SK-N-SH (cell line): ENCODE results near the gene SIAH1. TPM values are rescaled to one million over a fixed set of nuclear protein-coding genes. Genes with fewer than 3 reads are reported as not detected.

Experiments used
- CTCF ChIA-PET: fragments of 300-600, 350-600 bp; formaldehyde crosslinking; extraction: SDS; loops from one replicate; lab custom pipeline; 2021; lab: Yijun Ruan, JAX
- POLR2A ChIA-PET: fragments of 350-600 bp; sonication (Branson Sonifier 250); formaldehyde crosslinking; extraction: SDS; loops from one replicate; lab custom pipeline; 2020; ENCODE audit warnings: antibody characterized with exemption, inconsistent platforms; lab: Yijun Ruan, JAX
- DNase-seq: peaks from one replicate; pipeline ENCODE4 v3.0.0; 2012
- H2AFZ ChIP-seq: fragments of 200-600 bp; sonication (generic); 2 replicates; pipeline ENCODE4 v1.8.1; 2016; ENCODE audit warnings: antibody characterized with exemption, mild to moderate bottlenecking, low read depth
- H3F3A ChIP-seq: fragments of 200-600 bp; sonication (generic); replicated peaks from 2 replicates; pipeline ENCODE3; 2016; ENCODE audit warnings: antibody characterized with exemption, mild to moderate bottlenecking; ENCODE audit not compliant: insufficient read depth
- H3K27ac ChIP-seq, 2 experiments: fragments of 200-500 bp in 1 of 2; fragments of 200-600 bp in 1 of 2; sonication (Bioruptor generic) in 1 of 2; sonication (generic), shearing (Covaris generic) in 1 of 2; 2 replicates each; pipeline versions ENCODE4 v1.5.1 to v1.6.1; 2014 to 2016; ENCODE audit warnings: low read depth in 2 of 2, inconsistent platforms in 1 of 2, low read length in 1 of 2, mild to moderate bottlenecking in 1 of 2, mixed read lengths in 1 of 2
- H3K27me3 ChIP-seq: fragments of 200-600 bp; sonication (generic), shearing (Covaris generic); 2 replicates; pipeline ENCODE4 v1.6.1; 2016; ENCODE audit warnings: mixed run types; ENCODE audit not compliant: insufficient read depth
- H3K36me3 ChIP-seq, 2 experiments: fragments of 200-500 bp in 1 of 2; fragments of 200-600 bp in 1 of 2; sonication (Bioruptor generic) in 1 of 2; sonication (generic) in 1 of 2; replicated peaks in 1 of 2; 2 replicates each; pipeline versions ENCODE3 to v1.5.1; 2014 to 2016; ENCODE audit warnings: low read length in 1 of 2, mild to moderate bottlenecking in 1 of 2; ENCODE audit not compliant: insufficient read depth in 2 of 2, control insufficient read depth in 1 of 2
- H3K4me1 ChIP-seq, 2 experiments: fragments of 200-500 bp in 1 of 2; fragments of 200-600 bp in 1 of 2; sonication (Bioruptor generic) in 1 of 2; sonication (generic), shearing (Covaris generic) in 1 of 2; 2 replicates each; pipeline versions ENCODE4 v1.5.1 to v1.6.1; 2014 to 2016; ENCODE audit warnings: low read depth in 1 of 2, low read length in 1 of 2, mixed run types in 1 of 2; ENCODE audit not compliant: insufficient read depth in 2 of 2, control insufficient read depth in 1 of 2
- H3K4me2 ChIP-seq: fragments of 200-600 bp; sonication (generic), shearing (Covaris generic); 2 replicates; pipeline ENCODE4 v1.6.1; 2017; ENCODE audit warnings: mixed run types
- H3K4me3 ChIP-seq, 2 experiments: fragments of 200-500 bp in 1 of 2; fragments of 200-600 bp in 1 of 2; sonication (Bioruptor generic) in 1 of 2; sonication (generic), shearing (Covaris generic) in 1 of 2; 2 replicates each; pipeline versions ENCODE4 v1.5.1 to v1.8.1; 2014 to 2016; ENCODE audit warnings: low read depth in 2 of 2, inconsistent platforms in 1 of 2, low read length in 1 of 2, mild to moderate bottlenecking in 1 of 2, mixed read lengths in 1 of 2, moderate library complexity in 1 of 2
- H3K79me2 ChIP-seq: fragments of 200-600 bp; sonication (generic); 2 replicates; pipeline ENCODE4 v1.8.1; 2017; ENCODE audit warnings: mild to moderate bottlenecking; ENCODE audit not compliant: insufficient read depth
- H3K9ac ChIP-seq: fragments of 200-600 bp; sonication (generic); 2 replicates; pipeline ENCODE4 v1.6.1; 2017; ENCODE audit warnings: mixed run types
- H3K9me2 ChIP-seq: fragments of 200-600 bp; sonication (generic); 2 replicates; pipeline ENCODE4 v1.6.1; 2017; ENCODE audit warnings: mixed run types
- H3K9me3 ChIP-seq: fragments of 200-600 bp; sonication (generic); 2 replicates; pipeline ENCODE4 v1.6.1; 2017; ENCODE audit warnings: mixed run types, mild to moderate bottlenecking, moderate library complexity
- H4K20me1 ChIP-seq: fragments of 200-600 bp; sonication (generic); 2 replicates; pipeline ENCODE4 v1.6.1; 2017; ENCODE audit warnings: mild to moderate bottlenecking, mixed run types; ENCODE audit not compliant: insufficient read depth
- EP300 ChIP-seq, 2 experiments: IDR thresholded peaks; 2 replicates each; pipeline versions ENCODE4 v1.4.0 to v1.6.1; 2012; ENCODE audit warnings: borderline replicate concordance in 1 of 2, low read depth in 1 of 2, low read length in 1 of 2
- EZH2phosphoT487 ChIP-seq: fragments of 200-600 bp; sonication (generic); IDR thresholded peaks from 2 replicates; pipeline ENCODE4 v1.6.1; 2017; ENCODE audit warnings: low read depth, mixed run types, mild to moderate bottlenecking, antibody characterized with exemption, moderate library complexity, borderline replicate concordance
- FOSL2 ChIP-seq: IDR thresholded peaks from 2 replicates; pipeline ENCODE4 v1.4.0; 2012; ENCODE audit warnings: low read depth, mild to moderate bottlenecking, moderate library complexity, borderline replicate concordance
- FOXM1 ChIP-seq: IDR thresholded peaks from 2 replicates; pipeline ENCODE4 v1.4.0; 2012; ENCODE audit warnings: low read depth, mild to moderate bottlenecking
- POLR2AphosphoS5 ChIP-seq: IDR thresholded peaks from 2 replicates; pipeline ENCODE4 v1.6.1; 2012; ENCODE audit warnings: low read depth, low read length
- RAD21 ChIP-seq: IDR thresholded peaks from 2 replicates; pipeline ENCODE4 v1.6.1; 2012; ENCODE audit warnings: mild to moderate bottlenecking, low read length
- RCOR1 ChIP-seq: fragments of 150-350 bp; IDR thresholded peaks from 2 replicates; pipeline ENCODE4 v1.6.1; 2017; ENCODE audit warnings: antibody characterized with exemption, low read length
- RXRA ChIP-seq: IDR thresholded peaks from 2 replicates; pipeline ENCODE4 v1.4.0; 2012; ENCODE audit warnings: low read depth, mild to moderate bottlenecking, borderline replicate concordance
- SIN3A ChIP-seq: IDR thresholded peaks from 2 replicates; pipeline ENCODE4 v1.6.1; 2012; ENCODE audit warnings: low read depth, mild to moderate bottlenecking, low read length, moderate library complexity, borderline replicate concordance
- SMC3 ChIP-seq: IDR thresholded peaks from 2 replicates; pipeline ENCODE4 v1.6.1; 2012; ENCODE audit warnings: low read depth, low read length, improper control_type of control experiment
- TAF1 ChIP-seq: IDR thresholded peaks from 2 replicates; pipeline ENCODE4 v1.6.1; 2012; ENCODE audit warnings: low read depth, mild to moderate bottlenecking, low read length, moderate library complexity, borderline replicate concordance
- TCF12 ChIP-seq: IDR thresholded peaks from 2 replicates; pipeline ENCODE4 v1.4.0; 2012
- YY1 ChIP-seq: IDR thresholded peaks from 2 replicates; pipeline ENCODE4 v1.4.0; 2012; ENCODE audit warnings: low read depth, mild to moderate bottlenecking
- WGBS: methylation state at CpG from one replicate; pipeline ENCODE4 v1.1.6; 2017; ENCODE audit warnings: low lambda C conversion rate; 5-methylcytosine and 5-hydroxymethylcytosine counted together
- polyA plus RNA-seq, 3 experiments: library from polyadenylated mRNA; depleted of rRNA; stranded (reverse); fragments of >200 nt; gene quantifications; 2 replicates each; pipeline ENCODE4 v1.2.3, GENCODE V29; 2012
- TF ChIP-seq, protein P1 (sequence below): IDR thresholded peaks from 2 replicates; pipeline ENCODE4; 2012
- TF ChIP-seq, protein P2 (sequence below): fragments of 150-350 bp; IDR thresholded peaks from 2 replicates; pipeline ENCODE4 v1.6.1; 2016; ENCODE audit warnings: mild to moderate bottlenecking, low read depth, low read length
- TF ChIP-seq, protein P3 (sequence below): IDR thresholded peaks from 2 replicates; pipeline ENCODE4 v1.6.1; 2012; ENCODE audit warnings: mild to moderate bottlenecking, low read depth, low read length, moderate library complexity
- TF ChIP-seq, protein P4 (sequence below): IDR thresholded peaks from 2 replicates; pipeline ENCODE4 v1.4.0; 2012; ENCODE audit warnings: low read depth, borderline replicate concordance

SIAH1 gene
- polyA plus RNA-seq, 1 of the 3 experiments (the other 2 are of a cell fraction) = 15.4 TPM

DNA sequence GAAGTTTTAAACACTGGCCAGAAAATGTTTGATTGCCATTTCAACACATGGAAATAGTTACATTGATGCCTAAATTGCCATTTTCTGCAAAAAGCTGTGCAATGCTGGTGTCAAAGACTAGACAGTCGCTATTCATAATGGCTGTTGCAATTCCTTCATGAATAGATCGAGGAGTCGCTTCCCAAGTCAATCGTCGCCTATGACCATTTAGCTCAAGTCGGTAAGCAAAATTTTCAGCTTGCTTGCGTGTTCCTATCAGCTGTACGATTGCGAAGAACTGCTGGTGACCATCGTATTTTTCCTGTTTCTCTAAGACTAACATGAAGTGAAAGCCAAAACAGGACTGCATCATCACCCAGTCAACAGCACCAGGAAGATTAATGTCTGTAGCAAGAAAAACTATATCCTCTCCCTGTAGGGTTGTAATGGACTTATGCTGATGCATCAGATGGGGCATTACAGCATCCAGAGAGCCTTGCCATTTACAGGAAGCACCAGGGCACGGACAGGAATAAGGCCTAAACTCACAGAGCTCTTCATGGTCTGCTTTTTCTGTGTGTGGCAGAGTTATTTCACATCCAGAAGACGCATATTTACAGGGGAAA, 23.6 kb downstream of the SIAH1 start (continued):
- TF ChIP-seq, protein P1, sequence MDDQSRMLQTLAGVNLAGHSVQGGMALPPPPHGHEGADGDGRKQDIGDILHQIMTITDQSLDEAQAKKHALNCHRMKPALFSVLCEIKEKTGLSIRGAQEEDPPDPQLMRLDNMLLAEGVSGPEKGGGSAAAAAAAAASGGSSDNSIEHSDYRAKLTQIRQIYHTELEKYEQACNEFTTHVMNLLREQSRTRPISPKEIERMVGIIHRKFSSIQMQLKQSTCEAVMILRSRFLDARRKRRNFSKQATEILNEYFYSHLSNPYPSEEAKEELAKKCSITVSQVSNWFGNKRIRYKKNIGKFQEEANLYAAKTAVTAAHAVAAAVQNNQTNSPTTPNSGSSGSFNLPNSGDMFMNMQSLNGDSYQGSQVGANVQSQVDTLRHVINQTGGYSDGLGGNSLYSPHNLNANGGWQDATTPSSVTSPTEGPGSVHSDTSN = no peak
- TF ChIP-seq, protein P2, sequence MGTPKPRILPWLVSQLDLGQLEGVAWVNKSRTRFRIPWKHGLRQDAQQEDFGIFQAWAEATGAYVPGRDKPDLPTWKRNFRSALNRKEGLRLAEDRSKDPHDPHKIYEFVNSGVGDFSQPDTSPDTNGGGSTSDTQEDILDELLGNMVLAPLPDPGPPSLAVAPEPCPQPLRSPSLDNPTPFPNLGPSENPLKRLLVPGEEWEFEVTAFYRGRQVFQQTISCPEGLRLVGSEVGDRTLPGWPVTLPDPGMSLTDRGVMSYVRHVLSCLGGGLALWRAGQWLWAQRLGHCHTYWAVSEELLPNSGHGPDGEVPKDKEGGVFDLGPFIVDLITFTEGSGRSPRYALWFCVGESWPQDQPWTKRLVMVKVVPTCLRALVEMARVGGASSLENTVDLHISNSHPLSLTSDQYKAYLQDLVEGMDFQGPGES = no peak
- no peak for TF ChIP-seq EZH2phosphoT487

DNA sequence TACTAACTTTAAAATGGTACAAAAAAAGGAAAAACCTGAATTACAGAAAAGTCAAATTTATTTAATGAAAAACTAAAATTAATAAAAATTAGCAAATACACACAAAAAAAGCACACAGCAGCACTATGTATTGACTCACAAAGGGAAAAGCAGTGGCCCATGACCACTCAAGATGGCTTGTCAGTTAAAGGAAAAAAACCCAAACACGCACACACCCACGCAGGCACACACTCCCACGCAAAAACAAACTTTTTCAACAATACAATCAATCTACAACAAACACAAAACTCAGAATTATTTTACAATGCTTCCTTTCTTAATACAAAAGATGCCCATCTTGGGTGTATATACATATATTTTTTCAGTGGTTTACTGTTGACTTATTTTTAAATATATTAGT, 24.2 kb downstream of the SIAH1 start:
- no peak overlapping the region for H3K4me2 ChIP-seq
- no peaks in the 10 kb centered on the region for H3K27me3 ChIP-seq
- no peaks in the 10 kb centered on the region for H3K9me2 ChIP-seq
- WGBS = 97% methylated on average over 3 of the region's 3 CpGs
- H3K36me3 ChIP-seq = peaks cover 22 to 34% of the 10 kb centered on the region in 2 experiments
- no peak overlapping the region for H3K9ac ChIP-seq
- POLR2A ChIA-PET = no interaction called here
- H2AFZ ChIP-seq = no peak overlapping the region
- peaks cover 91% of the 10 kb centered on the region for H4K20me1 ChIP-seq
- peaks cover 11 to 12% of the 10 kb centered on the region in 2 experiments; a peak in 3 of 4 replicates for H3K4me1 ChIP-seq
- DNase-seq = no peak
- no peak overlapping the region for H3K4me3 ChIP-seq
- H3K9me3 ChIP-seq = no peaks in the 10 kb centered on the region
- peaks cover 98% of the 10 kb centered on the region for H3K79me2 ChIP-seq
- CTCF ChIA-PET = interaction anchor here (0.7 to 2.0 kb wide), 3 partner anchors 10 to 270 kb away, joined by 4 to 11 read pairs (median 8); no protein-coding TSS in a partner anchor
- H3F3A ChIP-seq = peaks cover 17% of the 10 kb centered on the region
- TF ChIP-seq, protein P3, sequence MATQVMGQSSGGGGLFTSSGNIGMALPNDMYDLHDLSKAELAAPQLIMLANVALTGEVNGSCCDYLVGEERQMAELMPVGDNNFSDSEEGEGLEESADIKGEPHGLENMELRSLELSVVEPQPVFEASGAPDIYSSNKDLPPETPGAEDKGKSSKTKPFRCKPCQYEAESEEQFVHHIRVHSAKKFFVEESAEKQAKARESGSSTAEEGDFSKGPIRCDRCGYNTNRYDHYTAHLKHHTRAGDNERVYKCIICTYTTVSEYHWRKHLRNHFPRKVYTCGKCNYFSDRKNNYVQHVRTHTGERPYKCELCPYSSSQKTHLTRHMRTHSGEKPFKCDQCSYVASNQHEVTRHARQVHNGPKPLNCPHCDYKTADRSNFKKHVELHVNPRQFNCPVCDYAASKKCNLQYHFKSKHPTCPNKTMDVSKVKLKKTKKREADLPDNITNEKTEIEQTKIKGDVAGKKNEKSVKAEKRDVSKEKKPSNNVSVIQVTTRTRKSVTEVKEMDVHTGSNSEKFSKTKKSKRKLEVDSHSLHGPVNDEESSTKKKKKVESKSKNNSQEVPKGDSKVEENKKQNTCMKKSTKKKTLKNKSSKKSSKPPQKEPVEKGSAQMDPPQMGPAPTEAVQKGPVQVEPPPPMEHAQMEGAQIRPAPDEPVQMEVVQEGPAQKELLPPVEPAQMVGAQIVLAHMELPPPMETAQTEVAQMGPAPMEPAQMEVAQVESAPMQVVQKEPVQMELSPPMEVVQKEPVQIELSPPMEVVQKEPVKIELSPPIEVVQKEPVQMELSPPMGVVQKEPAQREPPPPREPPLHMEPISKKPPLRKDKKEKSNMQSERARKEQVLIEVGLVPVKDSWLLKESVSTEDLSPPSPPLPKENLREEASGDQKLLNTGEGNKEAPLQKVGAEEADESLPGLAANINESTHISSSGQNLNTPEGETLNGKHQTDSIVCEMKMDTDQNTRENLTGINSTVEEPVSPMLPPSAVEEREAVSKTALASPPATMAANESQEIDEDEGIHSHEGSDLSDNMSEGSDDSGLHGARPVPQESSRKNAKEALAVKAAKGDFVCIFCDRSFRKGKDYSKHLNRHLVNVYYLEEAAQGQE = no peak
- TF ChIP-seq TAF1 (no peak), YY1 (no peak), SMC3 (no peak), TCF12 (no peak), FOSL2 (no peak), EP300 (IDR thresholded peaks at IDR 0.05; ENCODE audit: borderline replicate concordance in 1 of 2, low read depth in 1 of 2, low read length in 1 of 2) (no peak), FOXM1 (no peak), RCOR1 (no peak), RXRA (no peak), SIN3A (no peak), POLR2AphosphoS5 (no peak), RAD21 (no peak)
- TF ChIP-seq, protein P2 = no peak
- TF ChIP-seq, protein P4, sequence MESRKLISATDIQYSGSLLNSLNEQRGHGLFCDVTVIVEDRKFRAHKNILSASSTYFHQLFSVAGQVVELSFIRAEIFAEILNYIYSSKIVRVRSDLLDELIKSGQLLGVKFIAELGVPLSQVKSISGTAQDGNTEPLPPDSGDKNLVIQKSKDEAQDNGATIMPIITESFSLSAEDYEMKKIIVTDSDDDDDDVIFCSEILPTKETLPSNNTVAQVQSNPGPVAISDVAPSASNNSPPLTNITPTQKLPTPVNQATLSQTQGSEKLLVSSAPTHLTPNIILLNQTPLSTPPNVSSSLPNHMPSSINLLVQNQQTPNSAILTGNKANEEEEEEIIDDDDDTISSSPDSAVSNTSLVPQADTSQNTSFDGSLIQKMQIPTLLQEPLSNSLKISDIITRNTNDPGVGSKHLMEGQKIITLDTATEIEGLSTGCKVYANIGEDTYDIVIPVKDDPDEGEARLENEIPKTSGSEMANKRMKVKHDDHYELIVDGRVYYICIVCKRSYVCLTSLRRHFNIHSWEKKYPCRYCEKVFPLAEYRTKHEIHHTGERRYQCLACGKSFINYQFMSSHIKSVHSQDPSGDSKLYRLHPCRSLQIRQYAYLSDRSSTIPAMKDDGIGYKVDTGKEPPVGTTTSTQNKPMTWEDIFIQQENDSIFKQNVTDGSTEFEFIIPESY = no peak
- no peak overlapping the region for H3K27ac ChIP-seq
